Liver (tissue), 9 donors: Measurements from ENCODE around the gene RWDD4. TPM values are rescaled to one million over a fixed set of nuclear protein-coding genes. Genes with fewer than 3 reads are reported as not detected.

Experiments used
- DNase-seq: peaks from one replicate; pipeline ENCODE4 v3.0.0-alpha.2; 2017; ENCODE audit warnings: low spot score
- H3K27ac ChIP-seq, 2 donors: one replicate each; pipeline ENCODE4 v1.7.0; 2013; ENCODE audit warnings: inconsistent platforms in 2 of 2, low read length in 2 of 2, control low read depth in 1 of 2, low read depth in 1 of 2, mild to moderate bottlenecking in 1 of 2
- H3K27me3 ChIP-seq, 4 donors: one replicate each; pipeline versions ENCODE4 v1.6.1 to v1.7.0; 2013; ENCODE audit warnings: low read length in 3 of 4, inconsistent platforms in 1 of 4, mild to moderate bottlenecking in 1 of 4, moderate library complexity in 1 of 4; ENCODE audit not compliant: control insufficient read depth in 4 of 4, insufficient read depth in 4 of 4
- H3K36me3 ChIP-seq, 4 donors: one replicate each; pipeline versions ENCODE4 v1.6.1 to v1.7.0; 2013; ENCODE audit warnings: low read length in 3 of 4, mild to moderate bottlenecking in 3 of 4, low read depth in 1 of 4, moderate library complexity in 1 of 4; ENCODE audit not compliant: control insufficient read depth in 4 of 4, insufficient read depth in 3 of 4
- H3K4me1 ChIP-seq, 4 donors: one replicate each; pipeline versions ENCODE4 v1.6.1 to v1.7.0; 2013; ENCODE audit warnings: low read length in 3 of 4, mild to moderate bottlenecking in 3 of 4, moderate library complexity in 1 of 4; ENCODE audit not compliant: control insufficient read depth in 4 of 4, insufficient read depth in 4 of 4
- H3K4me3 ChIP-seq, 3 donors: one replicate each; pipeline versions ENCODE4 v1.6.1 to v1.7.0; 2013; ENCODE audit warnings: low read length in 3 of 3, control low read depth in 1 of 3, low read depth in 1 of 3, mild to moderate bottlenecking in 1 of 3
- H3K9ac ChIP-seq, 2 donors: one replicate each; pipeline ENCODE4 v1.7.0; 2013; ENCODE audit warnings: low read length in 2 of 2, mild to moderate bottlenecking in 2 of 2, moderate library complexity in 2 of 2, control low read depth in 1 of 2, low read depth in 1 of 2
- H3K9me3 ChIP-seq, 4 donors: one replicate each; pipeline versions ENCODE4 v1.6.1 to v1.7.0; 2013; ENCODE audit warnings: low read length in 3 of 4; ENCODE audit not compliant: control insufficient read depth in 4 of 4
- ATF3 ChIP-seq: IDR thresholded peaks from 2 replicates; pipeline ENCODE4 v1.6.1; 2016; ENCODE audit warnings: antibody characterized with exemption
- CTCF ChIP-seq: fragments of 150-350 bp; IDR thresholded peaks from 2 replicates; pipeline ENCODE4 v1.5.1; 2017; ENCODE audit warnings: improper control_type of control experiment, low read depth, low read length; ENCODE audit not compliant: missing input control
- EGR1 ChIP-seq, 2 donors: IDR thresholded peaks; 2 replicates each; pipeline ENCODE4 v1.6.1; 2016 to 2018; ENCODE audit warnings: antibody characterized with exemption in 2 of 2, low read depth in 2 of 2
- FOXA1 ChIP-seq: IDR thresholded peaks from 2 replicates; pipeline ENCODE4 v1.6.1; 2016; ENCODE audit warnings: antibody characterized with exemption
- FOXA2 ChIP-seq: IDR thresholded peaks from 2 replicates; pipeline ENCODE4 v1.6.1; 2016; ENCODE audit warnings: antibody characterized with exemption
- GABPA ChIP-seq, 2 donors: IDR thresholded peaks in 1 of 2; conservative IDR thresholded peaks in 1 of 2; 2 replicates each; pipeline ENCODE4 v1.6.1; 2016; ENCODE audit warnings: antibody characterized with exemption in 2 of 2, mild to moderate bottlenecking in 1 of 2, moderate library complexity in 1 of 2
- HNF4A ChIP-seq, 2 donors: conservative IDR thresholded peaks; 2 replicates each; pipeline ENCODE4 v1.6.1; 2016; ENCODE audit warnings: antibody characterized with exemption in 2 of 2, mild to moderate bottlenecking in 2 of 2
- HNF4G ChIP-seq: IDR thresholded peaks from 2 replicates; pipeline ENCODE4 v1.6.1; 2016; ENCODE audit warnings: antibody characterized with exemption
- JUND ChIP-seq, 2 donors: IDR thresholded peaks; 2 replicates each; pipeline ENCODE4 v1.6.1; 2016; ENCODE audit warnings: antibody characterized with exemption in 2 of 2
- MAX ChIP-seq: IDR thresholded peaks from 2 replicates; pipeline ENCODE4 v1.6.1; 2016; ENCODE audit warnings: antibody characterized with exemption
- NR2F2 ChIP-seq: IDR thresholded peaks from 2 replicates; pipeline ENCODE4 v1.6.1; 2016; ENCODE audit warnings: antibody characterized with exemption
- RAD21 ChIP-seq, 2 donors: IDR thresholded peaks; 2 replicates each; pipeline ENCODE4 v1.6.1; 2016; ENCODE audit warnings: antibody characterized with exemption in 2 of 2, mild to moderate bottlenecking in 2 of 2
- REST ChIP-seq: IDR thresholded peaks from 2 replicates; pipeline ENCODE4 v1.6.1; 2016; ENCODE audit warnings: antibody characterized with exemption, mild to moderate bottlenecking
- RXRA ChIP-seq, 2 donors: IDR thresholded peaks; 2 replicates each; pipeline ENCODE4 v1.6.1; 2017 to 2018; ENCODE audit warnings: antibody characterized with exemption in 2 of 2, mild to moderate bottlenecking in 1 of 2
- SP1 ChIP-seq: IDR thresholded peaks from 2 replicates; pipeline ENCODE4 v1.6.1; 2018; ENCODE audit warnings: antibody characterized with exemption, mild to moderate bottlenecking
- TAF1 ChIP-seq: conservative IDR thresholded peaks from 2 replicates; pipeline ENCODE4 v1.6.1; 2016; ENCODE audit warnings: antibody characterized with exemption, mild to moderate bottlenecking
- YY1 ChIP-seq: IDR thresholded peaks from 2 replicates; pipeline ENCODE4 v1.6.1; 2016; ENCODE audit warnings: antibody characterized with exemption, mild to moderate bottlenecking
- ZBTB33 ChIP-seq: IDR thresholded peaks from 2 replicates; pipeline ENCODE4 v1.6.1; 2016; ENCODE audit warnings: antibody characterized with exemption
- WGBS: extraction: QIAGEN DNeasy Blood & Tissue Kit; methylation state at CpG from one replicate; pipeline ENCODE4 v1.1.7; 2013; 5-methylcytosine and 5-hydroxymethylcytosine counted together
- polyA plus RNA-seq, 2 donors: library from polyadenylated mRNA; stranded (reverse) in 1 of 2; unstranded in 1 of 2; fragments of 200-250 nt in 1 of 2; fragments of >200 nt in 1 of 2; fragmentation: Nextera tagmentation in 1 of 2; extraction: Ambion mirVana in 1 of 2; gene quantifications; one replicate each; pipeline versions ENCODE4 v1.2.1 to v1.2.3, GENCODE V29; 2013 to 2015
- total RNA-seq, 2 donors: library from RNA; depleted of rRNA; stranded (reverse); fragments of >200 nt; gene quantifications; one replicate each; pipeline ENCODE4 v1.2.3, GENCODE V29; 2014
- donor health status: healthy.
- donor health status: healthy.
- donor health status: healthy.
- donor health status: healthy.
- donor health status: healthy.

Gene RWDD4
- total and polyA plus RNA-seq, 4 donors, result 6.5 to 17.9 (median 8.9) TPM

- no peaks in the 10 kb centered on the region for H3K4me1 ChIP-seq
- no peaks in the 10 kb centered on the region for H3K36me3 ChIP-seq
- DNase-seq, result no peak
- no peak overlapping the region for H3K4me3 ChIP-seq
- H3K27ac ChIP-seq, result no peak overlapping the region
- H3K9ac ChIP-seq, result no peak overlapping the region
- no peaks in the 10 kb centered on the region for H3K27me3 ChIP-seq
- no peaks in the 10 kb centered on the region for H3K9me3 ChIP-seq
- TF ChIP-seq FOXA1 (no peak), REST (no peak), EGR1 (IDR thresholded peaks at IDR 0.05; ENCODE audit: low read depth in 2 of 2) (no peak), HNF4G (no peak), ZBTB33 (no peak), RXRA (IDR thresholded peaks at IDR 0.05) (no peak), NR2F2 (no peak)
- 84% methylated on average over 3 of the region's 3 CpGs for WGBS
These were observed 64.2 kb downstream of the RWDD4 start for GRCh38 chr4:183594823-183595222.

- Histone ChIP-seq H3K36me3 (no peaks in the 10 kb centered on the region), H3K27ac (no peak overlapping the region), H3K9ac (no peak overlapping the region), H3K4me1 (peaks cover 0 to 3% (median 0%) of the 10 kb centered on the region in 4 donors), H3K9me3 (no peaks in the 10 kb centered on the region), H3K4me3 (no peak overlapping the region), H3K27me3 (no peaks in the 10 kb centered on the region)
- TF ChIP-seq MAX (no peak), HNF4A (conservative IDR thresholded peaks at IDR 0.05) (no peak), YY1 (no peak), ZBTB33 (no peak), RAD21 (IDR thresholded peaks at IDR 0.05) (no peak), HNF4G (no peak), FOXA2 (no peak), JUND (IDR thresholded peaks at IDR 0.05) (no peak), EGR1 (IDR thresholded peaks at IDR 0.05; ENCODE audit: low read depth in 2 of 2) (no peak), NR2F2 (no peak), CTCF (no peak), FOXA1 (no peak), RXRA (IDR thresholded peaks at IDR 0.05) (no peak), GABPA (IDR thresholded peaks at IDR 0.05 in 1 of 2, conservative IDR thresholded peaks at IDR 0.05 in 1 of 2) (no peak), TAF1 (no peak), ATF3 (no peak), SP1 (no peak), REST (no peak)
- no peak for DNase-seq
- 95% methylated on average over 4 of the region's 4 CpGs for WGBS
These were observed 67.7 kb downstream of the RWDD4 start for GRCh38 chr4:183591301-183591700.
